ENCODE data around the gene SPOCD1.

GRCh38 chr1:31849653-31850052, 33.8 kb upstream of the SPOCD1 start:
- TF ChIP-seq CTCF (IDR thresholded peaks at IDR 0.05) (no peak), ZFX (IDR thresholded peaks at IDR 0.05; ENCODE audit: borderline replicate concordance) (no peak)
